MM.1S (cell line): ENCODE data around the gene MRPL47.

Experiments used
- DNase-seq: peaks from one replicate; pipeline ENCODE4 v3.0.0-alpha.2; 2015
- H2AFZ ChIP-seq: fragments of 300-600 bp; sonication (generic); 2 replicates; pipeline ENCODE4 v1.6.0; 2016; ENCODE audit warnings: antibody characterized with exemption, low read length
- H3F3A ChIP-seq: fragments of 300-600 bp; sonication (generic); 2 replicates; pipeline ENCODE4 v1.6.1; 2016; ENCODE audit warnings: mild to moderate bottlenecking, antibody characterized with exemption, low read length, moderate library complexity, mixed read lengths; ENCODE audit not compliant: insufficient read depth
- H3K27ac ChIP-seq: fragments of 300-600 bp; sonication (generic); 2 replicates; pipeline ENCODE4 v1.5.1; 2016; ENCODE audit warnings: mild to moderate bottlenecking, low read length
- H3K27me3 ChIP-seq: fragments of 300-600 bp; sonication (generic); replicated peaks from 2 replicates; pipeline ENCODE4 v1.6.0; 2016; ENCODE audit warnings: low read length; ENCODE audit not compliant: insufficient read depth
- H3K36me3 ChIP-seq: fragments of 300-600 bp; sonication (generic); replicated peaks from 2 replicates; pipeline ENCODE4 v1.6.1; 2016; ENCODE audit warnings: mild to moderate bottlenecking, low read length, mixed read lengths; ENCODE audit not compliant: insufficient read depth
- H3K4me1 ChIP-seq: fragments of 300-600 bp; sonication (generic); 2 replicates; pipeline ENCODE4 v1.6.1; 2016; ENCODE audit warnings: low read length, mixed read lengths
- H3K4me2 ChIP-seq: fragments of 300-600 bp; sonication (generic); 2 replicates; pipeline ENCODE4 v1.6.0; 2016; ENCODE audit warnings: low read depth, low read length
- H3K4me3 ChIP-seq: fragments of 300-600 bp; sonication (generic); 2 replicates; pipeline ENCODE4 v1.5.1; 2016; ENCODE audit warnings: low read length, mixed read lengths
- H3K79me2 ChIP-seq: fragments of 300-600 bp; sonication (generic); 2 replicates; pipeline ENCODE4 v1.6.1; 2016; ENCODE audit warnings: mixed run types, low read length, mixed read lengths
- H3K9ac ChIP-seq: fragments of 300-600 bp; sonication (generic); 2 replicates; pipeline ENCODE4 v1.6.1; 2016; ENCODE audit warnings: low read length, mixed read lengths
- H3K9me2 ChIP-seq: fragments of 300-600 bp; sonication (generic); replicated peaks from 2 replicates; pipeline ENCODE4 v1.6.1; 2016; ENCODE audit warnings: mild to moderate bottlenecking, low read length, mixed read lengths; ENCODE audit not compliant: insufficient read depth
- H3K9me3 ChIP-seq: fragments of 300-600 bp; sonication (generic); replicated peaks from 2 replicates; pipeline ENCODE4 v1.6.1; 2016; ENCODE audit warnings: mild to moderate bottlenecking, low read length, mixed read lengths; ENCODE audit not compliant: insufficient read depth
- H4K20me1 ChIP-seq: fragments of 300-600 bp; sonication (generic); 2 replicates; pipeline ENCODE4 v1.6.1; 2016; ENCODE audit warnings: mild to moderate bottlenecking, low read length, moderate library complexity, mixed read lengths; ENCODE audit not compliant: insufficient read depth
- CTCF ChIP-seq: fragments of 300-600 bp; sonication (generic); IDR thresholded peaks from 2 replicates; pipeline ENCODE4 v1.5.1; 2016; ENCODE audit warnings: antibody characterized with exemption, low read length, mixed read lengths
- EZH2 ChIP-seq: fragments of 300-600 bp; sonication (generic); optimal IDR thresholded peaks from 2 replicates; pipeline ENCODE3; 2017; ENCODE audit warnings: low read depth, mild to moderate bottlenecking, antibody characterized with exemption, low read length, mixed read lengths
- EZH2phosphoT487 ChIP-seq: fragments of 300-600 bp; sonication (generic); IDR thresholded peaks from 2 replicates; pipeline ENCODE4 v1.6.1; 2018; ENCODE audit warnings: antibody characterized with exemption, low read length

The MRPL47 gene

GRCh38 chr3:179640469-179640868 is 36.0 kb upstream of the MRPL47 start:
- Histone ChIP-seq H3K9me3 (no peaks in the 10 kb centered on the region), H3K79me2 (no peaks in the 10 kb centered on the region), H3K27me3 (no peaks in the 10 kb centered on the region), H3F3A (peaks cover 13% of the 10 kb centered on the region), H2AFZ (no peak overlapping the region), H3K9ac (no peak overlapping the region), H3K4me2 (no peak overlapping the region), H3K4me1 (peaks cover 9% of the 10 kb centered on the region), H4K20me1 (no peaks in the 10 kb centered on the region), H3K27ac (no peak overlapping the region), H3K36me3 (no peaks in the 10 kb centered on the region), H3K4me3 (no peak overlapping the region), H3K9me2 (no peaks in the 10 kb centered on the region)
- no peak for DNase-seq
- TF ChIP-seq EZH2phosphoT487 (no peak), EZH2 (no peak), CTCF (no peak)

- Histone ChIP-seq H3K79me2 (no peaks in the 10 kb centered on the region), H3K27me3 (no peaks in the 10 kb centered on the region), H3K9me2 (no peaks in the 10 kb centered on the region), H3K36me3 (no peaks in the 10 kb centered on the region), H3K4me2 (no peak overlapping the region), H4K20me1 (0 out of 2 replicates have a peak, but pooled peaks cover 3% of the 10 kb centered on the region), H3K9ac (no peak overlapping the region), H3F3A (no peaks in the 10 kb centered on the region), H2AFZ (no peak overlapping the region), H3K9me3 (no peaks in the 10 kb centered on the region), H3K4me1 (no peaks in the 10 kb centered on the region), H3K4me3 (no peak overlapping the region), H3K27ac (no peak overlapping the region)
- TF ChIP-seq CTCF (no peak), EZH2 (no peak), EZH2phosphoT487 (no peak)
- no peak for DNase-seq
Observed at GRCh38 chr3:179630753-179631451, 26.5 kb upstream of the MRPL47 start.

- DNase-seq = no peak
- Histone ChIP-seq H4K20me1 (0 out of 2 replicates have a peak, but pooled peaks cover 3% of the 10 kb centered on the region), H3K9ac (no peak overlapping the region), H2AFZ (no peak overlapping the region), H3K4me3 (no peak overlapping the region), H3K9me2 (no peaks in the 10 kb centered on the region), H3F3A (no peaks in the 10 kb centered on the region), H3K36me3 (peaks cover 6% of the 10 kb centered on the region; the same call in 1 of the 2 replicates), H3K4me2 (no peak overlapping the region), H3K27ac (no peak overlapping the region), H3K4me1 (no peaks in the 10 kb centered on the region), H3K27me3 (no peaks in the 10 kb centered on the region), H3K79me2 (0 out of 2 replicates have a peak, but pooled peaks cover 4% of the 10 kb centered on the region), H3K9me3 (no peaks in the 10 kb centered on the region)
- TF ChIP-seq CTCF (no peak), EZH2phosphoT487 (no peak), EZH2 (no peak)
Observed at GRCh38 chr3:179624451-179624850, 20.0 kb upstream of the MRPL47 start.
